Dedifferentiated amniotic fluid mesenchymal stem cell (primary cell): Measurements from ENCODE around the gene DEPDC1B.
"Not testable (repeated sequence)": the region's sequence is repeated elsewhere in the genome, so short reads cannot be mapped to it uniquely, and the experiment has no call there.

Experiments used
- DNase-seq: peaks from one replicate; pipeline ENCODE4 v3.0.0-alpha.2; 2016; ENCODE audit errors: extremely low spot score

Gene DEPDC1B

GRCh38 chr5:60585618-60586017 lies 114.3 kb downstream of the DEPDC1B start:
- no peak for DNase-seq

GRCh38 chr5:60584304-60584703 lies 115.7 kb downstream of the DEPDC1B start:
- DNase-seq, result no peak

- no peak for DNase-seq
Measured at GRCh38 chr5:60583616-60584015, 116.3 kb downstream of the DEPDC1B start.

- no peak for DNase-seq
Measured at GRCh38 chr5:60578315-60578714, 121.7 kb downstream of the DEPDC1B start.

GRCh38 chr5:60577116-60577515 lies 122.8 kb downstream of the DEPDC1B start:
- DNase-seq, result no peak

- no peak for DNase-seq
Measured at GRCh38 chr5:60576425-60576824, 123.5 kb downstream of the DEPDC1B start.

GRCh38 chr5:60568646-60569045 lies 131.3 kb downstream of the DEPDC1B start:
- DNase-seq, result no peak

GRCh38 chr5:60563696-60564324 lies 136.2 kb downstream of the DEPDC1B start:
- DNase-seq, result no peak

- DNase-seq, result not testable (repeated sequence)
Measured at GRCh38 chr5:60553291-60553690, 146.7 kb downstream of the DEPDC1B start.

GRCh38 chr5:60551829-60552228 lies 148.1 kb downstream of the DEPDC1B start:
- DNase-seq, result no peak

GRCh38 chr5:60551250-60551649 lies 148.7 kb downstream of the DEPDC1B start:
- DNase-seq, result no peak

- DNase-seq, result no peak
Measured at GRCh38 chr5:60550311-60550710, 149.7 kb downstream of the DEPDC1B start.

GRCh38 chr5:60549841-60550240 lies 150.1 kb downstream of the DEPDC1B start:
- no peak for DNase-seq
